Endodermal cell (in vitro differentiated cells): ENCODE results near the gene YOD1. TPM values are rescaled to one million over a fixed set of nuclear protein-coding genes. Genes with fewer than 3 reads are reported as not detected.

Source experiments
- DNase-seq: peaks from one replicate; pipeline ENCODE4 v3.0.0-alpha.2; 2017
- H3K27ac ChIP-seq: 2 replicates; pipeline ENCODE4 v1.5.1; 2013; ENCODE audit warnings: mild to moderate bottlenecking, low read depth, low read length, moderate library complexity
- H3K27me3 ChIP-seq: 2 replicates; pipeline ENCODE4 v1.6.1; 2013; ENCODE audit warnings: mild to moderate bottlenecking, low read length, moderate library complexity; ENCODE audit not compliant: insufficient read depth, control insufficient read depth, poor library complexity, severe bottlenecking
- H3K36me3 ChIP-seq: 2 replicates; pipeline ENCODE4 v1.7.0; 2013; ENCODE audit warnings: mild to moderate bottlenecking, low read length, moderate library complexity; ENCODE audit not compliant: control insufficient read depth, insufficient read depth
- H3K4me1 ChIP-seq: one replicate; pipeline ENCODE4 v1.7.0; 2013; ENCODE audit warnings: low read length; ENCODE audit not compliant: control insufficient read depth, insufficient read depth
- H3K4me3 ChIP-seq: 2 replicates; pipeline ENCODE4 v1.5.1; 2013; ENCODE audit warnings: mild to moderate bottlenecking, low read length, moderate library complexity
- H3K9ac ChIP-seq: 2 replicates; pipeline ENCODE4 v1.6.1; 2013; ENCODE audit warnings: mild to moderate bottlenecking, low read length, moderate library complexity; ENCODE audit not compliant: poor library complexity, severe bottlenecking; ENCODE audit errors: extremely low read depth
- H3K9me3 ChIP-seq: 2 replicates; pipeline ENCODE4 v1.6.1; 2013; ENCODE audit warnings: mild to moderate bottlenecking, low read length, moderate library complexity; ENCODE audit not compliant: control insufficient read depth
- H3K27ac Mint-ChIP-seq: 2 replicates; pipeline ENCODE4 v1.8.0; 2020; ENCODE audit warnings: mixed read lengths
- H3K27me3 Mint-ChIP-seq: 2 replicates; pipeline ENCODE4 v1.8.0; 2021; ENCODE audit warnings: mild to moderate bottlenecking, mixed read lengths; ENCODE audit not compliant: insufficient read depth
- H3K36me3 Mint-ChIP-seq: 2 replicates; pipeline ENCODE4 v1.8.0; 2020; ENCODE audit warnings: low read depth, mixed read lengths
- H3K4me1 Mint-ChIP-seq: 2 replicates; pipeline ENCODE4 v1.8.0; 2020; ENCODE audit warnings: mixed read lengths
- H3K4me3 Mint-ChIP-seq: 2 replicates; pipeline ENCODE4 v1.8.0; 2020; ENCODE audit warnings: mild to moderate bottlenecking, moderate library complexity, mixed read lengths
- H3K9me3 Mint-ChIP-seq: 2 replicates; pipeline ENCODE4 v1.8.0; 2020; ENCODE audit warnings: mild to moderate bottlenecking, mixed read lengths
- WGBS, 2 experiments: methylation state at CpG; one replicate each; pipeline versions ENCODE4 v1.1.5 to v1.1.7; 2013; ENCODE audit warnings: missing lambda C conversion rate in 2 of 2, mixed read lengths in 1 of 2; ENCODE audit not compliant: insufficient coverage in 1 of 2, insufficient read length in 1 of 2; 5-methylcytosine and 5-hydroxymethylcytosine counted together
- total RNA-seq, 2 donors: library from RNA; stranded (reverse); fragmentation: NEBNext Ultra II Directional in 1 of 2; extraction: Animal tissue kit (Norgen Biotek cat#: 25700) in 1 of 2; gene quantifications; 2 replicates in 1 of 2; 3 replicates in 1 of 2; pipeline ENCODE4 v1.2.1, GENCODE V29; 2021
- TF ChIP-seq, protein P1 (sequence below): fragments of 200-600 bp; sonication (generic); conservative IDR thresholded peaks from 2 replicates; pipeline ENCODE4 v1.5.0; 2021; ENCODE audit warnings: antibody characterized with exemption, mild to moderate bottlenecking

YOD1 gene
- total RNA-seq, 2 donors from 2014 or later, result 10.8 to 18.8 TPM

DNA sequence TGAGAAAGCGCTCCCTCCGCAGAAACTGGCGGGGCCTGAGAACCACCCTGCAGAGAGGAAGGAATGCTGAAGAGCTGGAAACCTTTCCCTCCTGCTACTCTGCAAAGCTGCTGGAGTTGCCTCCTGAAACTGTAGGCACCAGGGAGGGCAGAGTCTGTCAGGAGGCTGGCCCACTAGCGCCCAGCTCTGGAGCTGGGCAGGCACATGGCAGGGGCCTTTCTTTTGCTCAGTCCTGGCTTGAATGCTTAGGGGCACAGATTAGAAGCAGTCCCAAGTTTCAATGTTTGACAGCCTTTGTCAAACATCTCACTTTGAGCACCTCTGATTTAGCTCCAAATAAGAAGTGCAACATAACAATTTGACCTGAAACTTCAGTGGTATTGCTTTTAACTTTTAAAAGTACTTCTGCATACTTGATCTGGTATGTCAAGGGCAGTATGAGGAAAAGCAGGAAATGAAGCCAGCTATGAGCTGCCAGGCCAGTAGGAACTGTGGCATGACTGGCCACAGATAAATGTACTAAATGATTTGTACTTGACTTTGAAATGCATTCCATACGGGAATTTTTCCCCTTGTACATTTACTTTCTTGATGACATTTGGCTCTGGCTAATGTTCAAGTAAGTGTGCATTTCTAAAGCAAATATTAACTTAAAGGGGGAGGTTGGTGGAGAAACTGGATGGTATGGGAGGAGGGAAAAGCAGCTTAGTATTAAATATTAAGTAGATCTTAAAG, 25.7 kb downstream of the YOD1 start:
- Histone ChIP-seq H3K27ac (no peak overlapping the region), H3K4me1 (peaks cover 20% of the 10 kb centered on the region), H3K27me3 (peaks cover 25% of the 10 kb centered on the region), H3K4me3 (no peak overlapping the region), H3K36me3 (no peaks in the 10 kb centered on the region), H3K9ac (no peak overlapping the region), H3K9me3 (no peaks in the 10 kb centered on the region)
- DNase-seq, result peak; percentile 83
- no peak overlapping the region for H3K27ac Mint-ChIP-seq
- H3K36me3 Mint-ChIP-seq, result no peaks in the 10 kb centered on the region
- peaks cover 53% of the 10 kb centered on the region for H3K4me1 Mint-ChIP-seq
- TF ChIP-seq, protein P1, sequence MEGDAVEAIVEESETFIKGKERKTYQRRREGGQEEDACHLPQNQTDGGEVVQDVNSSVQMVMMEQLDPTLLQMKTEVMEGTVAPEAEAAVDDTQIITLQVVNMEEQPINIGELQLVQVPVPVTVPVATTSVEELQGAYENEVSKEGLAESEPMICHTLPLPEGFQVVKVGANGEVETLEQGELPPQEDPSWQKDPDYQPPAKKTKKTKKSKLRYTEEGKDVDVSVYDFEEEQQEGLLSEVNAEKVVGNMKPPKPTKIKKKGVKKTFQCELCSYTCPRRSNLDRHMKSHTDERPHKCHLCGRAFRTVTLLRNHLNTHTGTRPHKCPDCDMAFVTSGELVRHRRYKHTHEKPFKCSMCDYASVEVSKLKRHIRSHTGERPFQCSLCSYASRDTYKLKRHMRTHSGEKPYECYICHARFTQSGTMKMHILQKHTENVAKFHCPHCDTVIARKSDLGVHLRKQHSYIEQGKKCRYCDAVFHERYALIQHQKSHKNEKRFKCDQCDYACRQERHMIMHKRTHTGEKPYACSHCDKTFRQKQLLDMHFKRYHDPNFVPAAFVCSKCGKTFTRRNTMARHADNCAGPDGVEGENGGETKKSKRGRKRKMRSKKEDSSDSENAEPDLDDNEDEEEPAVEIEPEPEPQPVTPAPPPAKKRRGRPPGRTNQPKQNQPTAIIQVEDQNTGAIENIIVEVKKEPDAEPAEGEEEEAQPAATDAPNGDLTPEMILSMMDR, result no peak
- no peak overlapping the region for H3K4me3 Mint-ChIP-seq
- WGBS, 2 experiments, result 46 to 54% methylated on average over 5 of the region's 5 CpGs
- H3K9me3 Mint-ChIP-seq, result no peaks in the 10 kb centered on the region
- H3K27me3 Mint-ChIP-seq, result peaks cover 8% of the 10 kb centered on the region

- TF ChIP-seq, protein P1, result no peak
- no peak overlapping the region for H3K27ac ChIP-seq
Observed at GRCh38 chr1:207024202-207025145, 26.5 kb downstream of the YOD1 start.

GRCh38 chr1:207022996-207023679, 27.9 kb downstream of the YOD1 start:
- Mint-ChIP-seq H3K4me3 (no peak overlapping the region), H3K27me3 (peaks cover 15% of the 10 kb centered on the region), H3K4me1 (peaks cover 32% of the 10 kb centered on the region), H3K27ac (no peak overlapping the region), H3K36me3 (no peaks in the 10 kb centered on the region), H3K9me3 (no peaks in the 10 kb centered on the region)
- peaks cover 34% of the 10 kb centered on the region for H3K27me3 ChIP-seq
- TF ChIP-seq, protein P1, result no peak
- H3K9me3 ChIP-seq, result no peaks in the 10 kb centered on the region
- H3K4me3 ChIP-seq, result no peak overlapping the region
- no peak overlapping the region for H3K9ac ChIP-seq
- 90 to 91% methylated on average over 6 to 8 of the region's 8 CpGs for WGBS, 2 experiments
- H3K27ac ChIP-seq, result no peak overlapping the region
- no peaks in the 10 kb centered on the region for H3K36me3 ChIP-seq
- peaks cover 8% of the 10 kb centered on the region for H3K4me1 ChIP-seq
- no peak for DNase-seq

More at GRCh38 chr1:207024202-207025145, 26.5 kb downstream of the YOD1 start:
- DNase-seq, result no peak
- Histone ChIP-seq H3K9ac (no peak overlapping the region), H3K9me3 (no peaks in the 10 kb centered on the region), H3K4me3 (no peak overlapping the region), H3K36me3 (no peaks in the 10 kb centered on the region), H3K27me3 (peaks cover 33% of the 10 kb centered on the region), H3K4me1 (peaks cover 12% of the 10 kb centered on the region)
- H3K27ac Mint-ChIP-seq, result peak overlapping the region; percentile 68
- no peaks in the 10 kb centered on the region for H3K9me3 Mint-ChIP-seq
- H3K4me1 Mint-ChIP-seq, result peaks cover 44% of the 10 kb centered on the region
- peaks cover 11% of the 10 kb centered on the region for H3K27me3 Mint-ChIP-seq
- no peak overlapping the region for H3K4me3 Mint-ChIP-seq
- WGBS, 2 experiments, result 88 to 91% methylated on average over 8 to 13 of the region's 18 CpGs
- no peaks in the 10 kb centered on the region for H3K36me3 Mint-ChIP-seq
